ENCODE data around the gene DCDC2C.

GRCh38 chr2:3759761-3760160, 56.4 kb downstream of the DCDC2C start:
- TF ChIP-seq POLR2A (IDR thresholded peaks at IDR 0.05) (no peak), CTCF (IDR thresholded peaks at IDR 0.05) (no peak)

Measured in prostate gland (tissue), 2 donors.